H9 (cell line): Measurements from ENCODE around the gene DMD. TPM values are rescaled to one million over a fixed set of nuclear protein-coding genes. Genes with fewer than 3 reads are reported as not detected.

Source experiments
- DNase-seq: peaks from one replicate; pipeline ENCODE4 v3.0.0-alpha.2; 2017
- H2AFZ ChIP-seq: one replicate; pipeline ENCODE4 v1.6.1; 2013; ENCODE audit warnings: mild to moderate bottlenecking, low read length, control low read depth, moderate library complexity
- H2AK5ac ChIP-seq: 2 replicates; pipeline ENCODE4 v1.6.1; 2013; ENCODE audit warnings: low read length, control low read depth, mixed read lengths; ENCODE audit not compliant: insufficient read length
- H2BK120ac ChIP-seq: one replicate; pipeline ENCODE4 v1.6.1; 2013; ENCODE audit warnings: low read depth, mild to moderate bottlenecking, low read length, control low read depth, inconsistent platforms; ENCODE audit not compliant: poor library complexity, severe bottlenecking
- H2BK12ac ChIP-seq: 2 replicates; pipeline ENCODE4 v1.6.1; 2013; ENCODE audit warnings: low read length, control low read depth, mixed read lengths, low read depth; ENCODE audit not compliant: insufficient read length
- H2BK15ac ChIP-seq: 2 replicates; pipeline ENCODE4 v1.6.1; 2013; ENCODE audit warnings: low read depth, low read length, control low read depth
- H2BK20ac ChIP-seq: one replicate; pipeline ENCODE4 v1.6.1; 2013; ENCODE audit warnings: low read depth, mild to moderate bottlenecking, low read length, control low read depth, inconsistent platforms; ENCODE audit not compliant: poor library complexity, severe bottlenecking
- H2BK5ac ChIP-seq: 2 replicates; pipeline ENCODE4 v1.6.1; 2013; ENCODE audit warnings: low read length, control low read depth, mixed read lengths; ENCODE audit not compliant: insufficient read length
- H3K14ac ChIP-seq: 2 replicates; pipeline ENCODE4 v1.6.1; 2013; ENCODE audit warnings: low read length, control low read depth; ENCODE audit not compliant: insufficient read depth
- H3K18ac ChIP-seq: 2 replicates; pipeline ENCODE4 v1.6.1; 2013; ENCODE audit warnings: low read depth, mild to moderate bottlenecking, mixed read lengths, low read length, control low read depth; ENCODE audit not compliant: insufficient read length
- H3K23ac ChIP-seq: 2 replicates; pipeline ENCODE4 v1.6.1; 2013; ENCODE audit warnings: low read length, control low read depth, mixed read lengths, low read depth; ENCODE audit not compliant: insufficient read length
- H3K23me2 ChIP-seq: 2 replicates; pipeline ENCODE4 v1.6.1; 2013; ENCODE audit warnings: low read depth, mild to moderate bottlenecking, mixed read lengths, low read length, control low read depth; ENCODE audit not compliant: insufficient read length, poor library complexity, severe bottlenecking
- H3K27ac ChIP-seq: 2 replicates; pipeline ENCODE4 v1.5.1; 2013; ENCODE audit warnings: low read length, control low read depth, mixed read lengths, low read depth; ENCODE audit not compliant: insufficient read length
- H3K27me3 ChIP-seq: 2 replicates; pipeline ENCODE4 v1.6.1; 2013; ENCODE audit warnings: low read length, control low read depth, inconsistent platforms; ENCODE audit not compliant: insufficient read depth
- H3K4ac ChIP-seq: 2 replicates; pipeline ENCODE4 v1.6.1; 2013; ENCODE audit warnings: low read depth, mild to moderate bottlenecking, control low read depth, inconsistent platforms, low read length, moderate library complexity
- H3K4me1 ChIP-seq: 2 replicates; pipeline ENCODE4 v1.6.1; 2013; ENCODE audit warnings: low read length, control low read depth, inconsistent platforms; ENCODE audit not compliant: insufficient read depth
- H3K4me2 ChIP-seq: 2 replicates; pipeline ENCODE4 v1.6.1; 2013; ENCODE audit warnings: low read length, control low read depth, mixed read lengths; ENCODE audit not compliant: insufficient read length, insufficient read depth
- H3K56ac ChIP-seq: 2 replicates; pipeline ENCODE4 v1.6.1; 2013; ENCODE audit warnings: low read depth, mild to moderate bottlenecking, mixed read lengths, low read length, control low read depth; ENCODE audit not compliant: insufficient read length
- H3K79me1 ChIP-seq: 2 replicates; pipeline ENCODE4 v1.6.1; 2013; ENCODE audit warnings: low read depth, mild to moderate bottlenecking, moderate library complexity, low read length, control low read depth, inconsistent platforms; ENCODE audit not compliant: insufficient read depth, poor library complexity, severe bottlenecking
- H3K79me2 ChIP-seq: 2 replicates; pipeline ENCODE4 v1.6.1; 2013; ENCODE audit warnings: low read length, control low read depth, inconsistent platforms; ENCODE audit not compliant: insufficient read depth
- H3K9ac ChIP-seq: 2 replicates; pipeline ENCODE4 v1.6.1; 2013; ENCODE audit warnings: low read length, control low read depth, mixed read lengths; ENCODE audit not compliant: insufficient read length; ENCODE audit errors: extremely low read depth
- H3K9me3 ChIP-seq: one replicate; pipeline ENCODE4 v1.6.1; 2013; ENCODE audit warnings: low read depth, low read length, inconsistent platforms; ENCODE audit not compliant: control insufficient read depth
- H3T11ph ChIP-seq: one replicate; pipeline ENCODE4 v1.6.1; 2013; ENCODE audit warnings: mild to moderate bottlenecking, low read length, control low read depth, inconsistent platforms
- H4K20me1 ChIP-seq: one replicate; pipeline ENCODE4 v1.6.1; 2013; ENCODE audit not compliant: control insufficient read depth, insufficient read length, insufficient read depth
- H4K5ac ChIP-seq: 2 replicates; pipeline ENCODE4 v1.6.1; 2013; ENCODE audit warnings: low read depth, mild to moderate bottlenecking, mixed read lengths, low read length, control low read depth; ENCODE audit not compliant: insufficient read length
- H4K8ac ChIP-seq: replicated peaks from 2 replicates; pipeline ENCODE4 v1.6.1; 2013; ENCODE audit warnings: low read length, control low read depth, mixed read lengths, low read depth; ENCODE audit not compliant: insufficient read length
- H4K91ac ChIP-seq: 2 replicates; pipeline ENCODE4 v1.6.1; 2013; ENCODE audit warnings: low read depth, mild to moderate bottlenecking, moderate library complexity, mixed read lengths, low read length, control low read depth; ENCODE audit not compliant: insufficient read length
- H3K27ac Mint-ChIP-seq, 3 experiments: 2 replicates in 2 of 3; 3 replicates in 1 of 3; pipeline ENCODE4 v1.8.0; 2020 to 2021; ENCODE audit warnings: mixed read lengths in 3 of 3, mild to moderate bottlenecking in 1 of 3, moderate library complexity in 1 of 3
- H3K27me3 Mint-ChIP-seq: 2 replicates; pipeline ENCODE4 v1.8.0; 2021; ENCODE audit warnings: low read depth, mild to moderate bottlenecking, moderate library complexity, mixed read lengths
- H3K36me3 Mint-ChIP-seq, 3 experiments: 2 replicates in 2 of 3; 3 replicates in 1 of 3; pipeline ENCODE4 v1.8.0; 2020 to 2021; ENCODE audit warnings: low read depth in 3 of 3, mixed read lengths in 3 of 3; ENCODE audit not compliant: insufficient read depth in 1 of 3
- H3K4me1 Mint-ChIP-seq, 2 experiments: 2 replicates each; pipeline ENCODE4 v1.8.0; 2020; ENCODE audit warnings: mixed read lengths in 2 of 2
- H3K4me3 Mint-ChIP-seq, 2 experiments: 2 replicates in 1 of 2; 3 replicates in 1 of 2; pipeline ENCODE4 v1.8.0; 2020 to 2021; ENCODE audit warnings: mild to moderate bottlenecking in 2 of 2, mixed read lengths in 2 of 2, moderate library complexity in 1 of 2
- H3K9me3 Mint-ChIP-seq, 2 experiments: 2 replicates in 1 of 2; 3 replicates in 1 of 2; pipeline ENCODE4 v1.8.0; 2020; ENCODE audit warnings: mild to moderate bottlenecking in 2 of 2, mixed read lengths in 2 of 2, moderate library complexity in 1 of 2
- CTCF ChIP-seq: fragments of 200-600 bp; sonication (generic); conservative IDR thresholded peaks from 3 replicates; pipeline ENCODE4 v1.8.0; 2021; ENCODE audit warnings: antibody characterized with exemption, mild to moderate bottlenecking
- WGBS: extraction: QIAGEN DNeasy Blood & Tissue Kit; methylation state at CpG from one replicate; pipeline ENCODE4 v1.1.7; 2013; ENCODE audit warnings: missing lambda C conversion rate, low lambda C conversion rate, mixed read lengths; ENCODE audit not compliant: insufficient read length; ENCODE audit errors: extremely low coverage; 5-methylcytosine and 5-hydroxymethylcytosine counted together
- total RNA-seq: library from RNA; stranded (reverse); gene quantifications from 2 replicates; pipeline ENCODE4 v1.2.1, GENCODE V29; 2021

Gene DMD
- total RNA-seq, 1 experiment from 2014 or later, result 3.8 TPM

GRCh38 chrX:31747411-31747810 lies 1463.9 kb downstream of the DMD start:
- no CpG with 5 or more reads among the region's 5 CpGs for WGBS

More at GRCh38 chrX:31747411-31747810, 1463.9 kb downstream of the DMD start:
- Histone ChIP-seq H3T11ph (no peak overlapping the region), H2BK120ac (no peak overlapping the region), H2AK5ac (no peak overlapping the region), H2BK12ac (no peak overlapping the region), H3K27ac (no peak overlapping the region), H2AFZ (no peak overlapping the region), H4K8ac (no peak overlapping the region), H3K23me2 (no peaks in the 10 kb centered on the region), H2BK5ac (no peak overlapping the region), H3K9ac (no peak overlapping the region), H3K79me2 (no peaks in the 10 kb centered on the region), H3K79me1 (no peaks in the 10 kb centered on the region), H4K20me1 (no peaks in the 10 kb centered on the region), H3K4ac (no peak overlapping the region), H2BK20ac (no peak overlapping the region), H3K56ac (no peak overlapping the region), H4K5ac (no peak overlapping the region), H3K4me2 (no peak overlapping the region), H3K4me1 (no peaks in the 10 kb centered on the region; the same call in 1 of the 2 replicates), H3K14ac (no peak overlapping the region), H3K18ac (no peak overlapping the region), H2BK15ac (no peak overlapping the region), H3K27me3 (no peaks in the 10 kb centered on the region), H4K91ac (no peak overlapping the region), H3K9me3 (no peaks in the 10 kb centered on the region), H3K23ac (no peak overlapping the region)
- TF ChIP-seq CTCF, result no peak
- H3K36me3 Mint-ChIP-seq, result peaks cover 0 to 3% (median 0%) of the 10 kb centered on the region in 3 experiments; a peak in 1 of 7 replicates
- peaks cover 51 to 53% of the 10 kb centered on the region in 2 experiments for H3K9me3 Mint-ChIP-seq
- peaks cover 3 to 6% of the 10 kb centered on the region in 2 experiments for H3K4me1 Mint-ChIP-seq
- H3K27ac Mint-ChIP-seq, result no peak overlapping the region
- no peak for DNase-seq
- H3K4me3 Mint-ChIP-seq, result no peak overlapping the region
- H3K27me3 Mint-ChIP-seq, result no peaks in the 10 kb centered on the region; the same call in 1 of the 2 replicates
